Keratinocyte (primary cell): ENCODE data around the gene TOX4. TPM values are rescaled to one million over a fixed set of nuclear protein-coding genes. Genes with fewer than 3 reads are reported as not detected.
A peak's percentile ranks its signal among the peaks of the same experiment; 100 is the strongest.

Source experiments
- DNase-seq: peaks from one replicate; pipeline ENCODE4 v3.0.0-alpha.2; 2011; ENCODE audit warnings: low read depth, missing footprints, low spot score
- FAIRE-seq: peaks from 2 replicates; lab custom pipeline; 2011; peaks lifted over from hg19 to GRCh38; lab: Jason Lieb, UNC
- H2AFZ ChIP-seq: 2 replicates; pipeline ENCODE4 v1.6.0; 2012; ENCODE audit warnings: low read length, control low read depth, inconsistent platforms; ENCODE audit not compliant: control insufficient read depth
- H3K27ac ChIP-seq: 2 replicates; pipeline ENCODE4 v1.5.1; 2011; ENCODE audit warnings: low read length; ENCODE audit not compliant: control insufficient read depth, insufficient read depth
- H3K27me3 ChIP-seq: 3 replicates; pipeline ENCODE4 v1.6.0; 2011; ENCODE audit warnings: low read length; ENCODE audit not compliant: control insufficient read depth, insufficient read depth; ENCODE audit errors: extremely low read depth
- H3K36me3 ChIP-seq, 2 experiments: 2 replicates in 1 of 2; 3 replicates in 1 of 2; pipeline ENCODE4 v1.5.1; 2011; ENCODE audit warnings: low read length in 2 of 2, mild to moderate bottlenecking in 1 of 2; ENCODE audit not compliant: control insufficient read depth in 2 of 2, insufficient read depth in 2 of 2; ENCODE audit errors: extremely low read depth in 1 of 2
- H3K4me1 ChIP-seq: 3 replicates; pipeline ENCODE4 v1.5.1; 2011; ENCODE audit warnings: low read length; ENCODE audit not compliant: control insufficient read depth, insufficient read depth; ENCODE audit errors: extremely low read depth
- H3K4me2 ChIP-seq: 3 replicates; pipeline ENCODE4 v1.6.0; 2011; ENCODE audit warnings: low read depth, low read length; ENCODE audit not compliant: control insufficient read depth, insufficient read depth; ENCODE audit errors: extremely low read depth
- H3K4me3 ChIP-seq, 3 experiments: fragments of 200-600 bp in 1 of 3; sonication (generic) in 1 of 3; 2 replicates in 2 of 3; 3 replicates in 1 of 3; pipeline ENCODE4 v1.5.1; 2011 to 2016; ENCODE audit warnings: low read length in 3 of 3, mild to moderate bottlenecking in 3 of 3, control low read depth in 2 of 3, inconsistent platforms in 1 of 3, low read depth in 1 of 3, mixed read lengths in 1 of 3, mixed run types in 1 of 3, moderate library complexity in 1 of 3; ENCODE audit not compliant: control insufficient read depth in 2 of 3, insufficient read depth in 2 of 3; ENCODE audit errors: extremely low read depth in 1 of 3
- H3K79me2 ChIP-seq: 2 replicates; pipeline ENCODE4 v1.6.0; 2012; ENCODE audit warnings: low read length; ENCODE audit not compliant: control insufficient read depth, insufficient read depth
- H3K9ac ChIP-seq: 3 replicates; pipeline ENCODE4 v1.6.0; 2011; ENCODE audit warnings: low read length; ENCODE audit not compliant: control insufficient read depth, insufficient read depth; ENCODE audit errors: extremely low read depth
- H3K9me1 ChIP-seq: 3 replicates; pipeline ENCODE4 v1.6.0; 2011; ENCODE audit warnings: low read length; ENCODE audit not compliant: control insufficient read depth, insufficient read depth; ENCODE audit errors: extremely low read depth
- H3K9me3 ChIP-seq: 2 replicates; pipeline ENCODE4 v1.5.1; 2012; ENCODE audit warnings: low read depth, low read length; ENCODE audit not compliant: control insufficient read depth
- H4K20me1 ChIP-seq: 3 replicates; pipeline ENCODE4 v1.6.0; 2011; ENCODE audit warnings: low read length; ENCODE audit not compliant: control insufficient read depth, insufficient read depth; ENCODE audit errors: extremely low read depth
- CTCF ChIP-seq, 3 experiments: IDR thresholded peaks in 1 of 3; conservative IDR thresholded peaks in 1 of 3; optimal IDR thresholded peaks in 1 of 3; 2 replicates in 2 of 3; 3 replicates in 1 of 3; pipeline versions ENCODE3 to v1.5.1; 2011; ENCODE audit warnings: low read length in 3 of 3, mild to moderate bottlenecking in 3 of 3, moderate library complexity in 2 of 3, control low read depth in 1 of 3, inconsistent platforms in 1 of 3; ENCODE audit not compliant: insufficient read depth in 2 of 3; ENCODE audit errors: extremely low read depth in 1 of 3
- EZH2 ChIP-seq: IDR thresholded peaks from one replicate; pipeline ENCODE4 v1.6.1; 2012; ENCODE audit warnings: inconsistent platforms, mild to moderate bottlenecking, low read length, moderate library complexity
- dilution Hi-C: fragments of 300-500 bp; cut with MboI; formaldehyde crosslinking; loops from one replicate; pipeline ENCODE4 v1.7.0; 2020; ENCODE audit warnings: low sequenced_read_pairs; ENCODE audit not compliant: extremely low pct_ligation_motif_present
- polyA plus RNA-seq, 5 experiments: library from polyadenylated mRNA; depleted of rRNA in 3 of 5; stranded (reverse) in 3 of 5; stranded (forward) in 1 of 5; unstranded in 1 of 5; fragments of >200 nt; gene quantifications; 1 replicate in 1 of 5; 2 replicates in 3 of 5; 3 replicates in 1 of 5; pipeline versions ENCODE4 v1.2.1 to v1.2.3, GENCODE V29; 2011 to 2012; ENCODE audit warnings: missing spikeins in 2 of 5, low read depth in 1 of 5, low replicate concordance in 1 of 5

The TOX4 gene
- polyA plus RNA-seq, 1 donor (not counting 4 experiments of a cell fraction or from before 2014, with no cell fraction given) = 85.4 TPM

- no peaks in the 10 kb centered on the region for H3K9me1 ChIP-seq
- no peaks in the 10 kb centered on the region for H4K20me1 ChIP-seq
- no peak overlapping the region for H3K9ac ChIP-seq
- FAIRE-seq (no peak), DNase-seq (no peak)
- H3K79me2 ChIP-seq = peaks cover 94% of the 10 kb centered on the region
- no peak overlapping the region for H3K27ac ChIP-seq
- no peaks in the 10 kb centered on the region for H3K9me3 ChIP-seq
- peaks cover 0 to 1% of the 10 kb centered on the region in 2 experiments for H3K36me3 ChIP-seq
- dilution Hi-C loops = no loop called here
- no peak overlapping the region for H3K4me3 ChIP-seq
- H2AFZ ChIP-seq = no peak overlapping the region
- H3K4me2 ChIP-seq = no peak overlapping the region
- TF ChIP-seq CTCF (optimal IDR thresholded peaks at IDR 0.05 in 1 of 3, IDR thresholded peaks at IDR 0.05 in 1 of 3, conservative IDR thresholded peaks at IDR 0.05 in 1 of 3; ENCODE audit: extremely low read depth in 1 of 3, insufficient read depth in 2 of 3, low read length in 3 of 3) (no peak), EZH2 (no peak)
- peaks cover 23% of the 10 kb centered on the region for H3K4me1 ChIP-seq
- no peaks in the 10 kb centered on the region for H3K27me3 ChIP-seq
Observed at GRCh38 chr14:21449899-21450216, 27.1 kb upstream of the TOX4 start.

- no peak for TF ChIP-seq CTCF (optimal IDR thresholded peaks at IDR 0.05 in 1 of 3, IDR thresholded peaks at IDR 0.05 in 1 of 3, conservative IDR thresholded peaks at IDR 0.05 in 1 of 3; ENCODE audit: extremely low read depth in 1 of 3, insufficient read depth in 2 of 3, low read length in 3 of 3)
- no peak for TF ChIP-seq EZH2
- peak overlapping the region; percentile 96 for H3K9ac ChIP-seq
- DNase-seq (no peak), FAIRE-seq (no peak)
- H3K4me3 ChIP-seq = peak overlapping the region; percentile 94 to 98 (median 95)
- H3K9me1 ChIP-seq = no peaks in the 10 kb centered on the region
- H3K79me2 ChIP-seq = peaks cover 58% of the 10 kb centered on the region
- peaks cover 20% of the 10 kb centered on the region for H3K4me1 ChIP-seq
- H4K20me1 ChIP-seq = no peaks in the 10 kb centered on the region
- no peaks in the 10 kb centered on the region for H3K27me3 ChIP-seq
- H3K27ac ChIP-seq = peak overlapping the region; percentile 87
- H3K9me3 ChIP-seq = no peaks in the 10 kb centered on the region
- H2AFZ ChIP-seq = no peak overlapping the region
- no peaks in the 10 kb centered on the region for H3K36me3 ChIP-seq
- H3K4me2 ChIP-seq = peak overlapping the region; percentile 96
- dilution Hi-C loops = no loop called here
Observed at GRCh38 chr14:21454843-21455544, 22.0 kb upstream of the TOX4 start.
